ENCODE data around the gene SSBP4. TPM values are rescaled to one million over a fixed set of nuclear protein-coding genes. Genes with fewer than 3 reads are reported as not detected.

The SSBP4 gene
- total and polyA plus RNA-seq, 2 of the 4 experiments (the other 2 are of a cell fraction) = 14.9 to 39.7 TPM

DNA sequence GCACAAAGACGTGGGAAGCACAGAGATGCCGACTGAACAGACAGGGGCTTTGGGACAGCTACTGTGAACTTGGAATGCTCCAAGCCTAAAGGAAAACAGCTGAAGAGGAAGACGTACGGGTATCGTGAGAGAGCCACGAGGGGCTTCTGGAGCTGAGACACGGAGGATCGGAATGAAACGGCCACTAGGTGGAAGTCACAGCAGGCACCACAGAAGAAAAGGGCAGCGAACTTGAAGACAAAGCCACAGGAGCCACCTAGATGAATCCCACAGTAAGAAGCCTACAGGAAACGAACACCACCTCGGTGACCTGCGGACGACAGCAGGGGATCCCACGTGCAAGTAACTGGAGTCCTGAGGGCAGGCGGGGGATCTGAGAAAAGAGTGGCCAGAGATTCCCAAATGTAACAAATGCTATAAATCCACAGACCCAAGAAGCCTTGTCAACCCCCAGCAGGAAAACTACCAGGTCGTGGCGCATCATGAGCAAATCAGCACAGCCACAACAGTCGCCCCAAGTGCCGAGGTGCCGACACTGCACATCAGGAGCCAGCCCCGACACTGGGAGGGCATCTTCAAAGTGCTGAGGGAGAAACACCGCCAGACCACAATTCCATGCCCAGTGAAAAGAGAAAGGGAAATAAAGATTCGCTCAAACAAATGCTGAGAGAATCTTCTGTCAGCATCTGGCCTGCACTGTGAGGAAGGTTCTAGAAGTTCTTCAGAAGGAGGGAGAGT is 58.0 kb downstream of the SSBP4 start:
- H2BK120ac ChIP-seq (ENCODE audit: low read depth, low read length) = no peak overlapping the region
- ChIA-PET CTCF (no interaction called here), POLR2A (ENCODE audit: unreplicated experiment) (no interaction called here)
- H3K27ac ChIP-seq (ENCODE audit: insufficient read depth, low read length) = no peak overlapping the region
- peaks cover 53% of the 10 kb centered on the region for H3K9me1 ChIP-seq (ENCODE audit: insufficient read depth, low read length)
- H2BK20ac ChIP-seq (ENCODE audit: low read depth, low read length) = peak overlapping the region; percentile 59; the same call in 1 of the 2 replicates
- peak overlapping the region; percentile 25; the same call in 1 of the 2 replicates for H3K4ac ChIP-seq (ENCODE audit: low read depth, low read length)
- H3K14ac ChIP-seq (replicated peaks; ENCODE audit: low read depth, low read length) = no peak overlapping the region
- peak overlapping the region; percentile 34 for H2AFZ ChIP-seq (replicated peaks; ENCODE audit: low read length, poor library complexity)
- no peak overlapping the region for H4K5ac ChIP-seq (ENCODE audit: low read depth, low read length)
- H3K56ac ChIP-seq (ENCODE audit: extremely low read depth, insufficient read depth, low read length) = no peak overlapping the region
- in situ Hi-C loops (cut with MboI; ENCODE audit: low sequenced_read_pairs) = no loop called here
- ATAC-seq (ENCODE audit: low read depth) (no peak), DNase-seq (no peak)
- no peak overlapping the region for H3K9ac ChIP-seq (ENCODE audit: low read depth, low read length)
- BruUV-seq (replicated peaks) = no TSS peak
- peaks cover 6% of the 10 kb centered on the region; the same call in 1 of the 2 replicates for H3K36me3 ChIP-seq (ENCODE audit: control insufficient read depth, insufficient read depth, low read length)
- no peak overlapping the region for H3K23ac ChIP-seq (ENCODE audit: low read depth, low read length)
- no peak overlapping the region for H4K91ac ChIP-seq (ENCODE audit: insufficient read depth, low read depth, low read length)
- no peaks in the 10 kb centered on the region for H3K9me3 ChIP-seq (ENCODE audit: control insufficient read depth, insufficient read depth, low read length)
- no peaks in the 10 kb centered on the region for H3K27me3 ChIP-seq (ENCODE audit: control insufficient read depth, insufficient read depth, low read length)
- intact Hi-C loops (cut with micrococcal nuclease) = no loop called here
- dilution Hi-C loops (cut with HindIII; ENCODE audit: low sequenced_read_pairs, unreplicated experiment) = no loop called here
- no peak overlapping the region for H3K18ac ChIP-seq (ENCODE audit: low read depth, low read length)
- no peak for TF ChIP-seq MXI1 (IDR thresholded peaks at IDR 0.05; ENCODE audit: borderline replicate concordance, low read depth, low read length)
- TF ChIP-seq, protein P1, sequence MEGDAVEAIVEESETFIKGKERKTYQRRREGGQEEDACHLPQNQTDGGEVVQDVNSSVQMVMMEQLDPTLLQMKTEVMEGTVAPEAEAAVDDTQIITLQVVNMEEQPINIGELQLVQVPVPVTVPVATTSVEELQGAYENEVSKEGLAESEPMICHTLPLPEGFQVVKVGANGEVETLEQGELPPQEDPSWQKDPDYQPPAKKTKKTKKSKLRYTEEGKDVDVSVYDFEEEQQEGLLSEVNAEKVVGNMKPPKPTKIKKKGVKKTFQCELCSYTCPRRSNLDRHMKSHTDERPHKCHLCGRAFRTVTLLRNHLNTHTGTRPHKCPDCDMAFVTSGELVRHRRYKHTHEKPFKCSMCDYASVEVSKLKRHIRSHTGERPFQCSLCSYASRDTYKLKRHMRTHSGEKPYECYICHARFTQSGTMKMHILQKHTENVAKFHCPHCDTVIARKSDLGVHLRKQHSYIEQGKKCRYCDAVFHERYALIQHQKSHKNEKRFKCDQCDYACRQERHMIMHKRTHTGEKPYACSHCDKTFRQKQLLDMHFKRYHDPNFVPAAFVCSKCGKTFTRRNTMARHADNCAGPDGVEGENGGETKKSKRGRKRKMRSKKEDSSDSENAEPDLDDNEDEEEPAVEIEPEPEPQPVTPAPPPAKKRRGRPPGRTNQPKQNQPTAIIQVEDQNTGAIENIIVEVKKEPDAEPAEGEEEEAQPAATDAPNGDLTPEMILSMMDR (conservative IDR thresholded peaks at IDR 0.05; ENCODE audit: low read depth, low read length) = 0 out of 2 replicates have a peak, but pooled peaks have one; percentile 13
- peaks cover 39 to 98% of the 10 kb centered on the region in 2 experiments for H3K79me1 ChIP-seq (ENCODE audit: low read depth in 1 of 2, low read length in 2 of 2)
- no peak overlapping the region for H3K4me3 ChIP-seq (ENCODE audit: insufficient read depth, low read depth, low read length)
- H2BK15ac ChIP-seq (ENCODE audit: low read depth, low read length) = peak overlapping the region; percentile 8; the same call in 1 of the 3 replicates
- 93% methylated on average over 8 of the region's 24 CpGs; no CpG with 5 or more reads in 1 of the 2 experiments for WGBS, 2 experiments (ENCODE audit: extremely low coverage in 2 of 2, insufficient read length in 1 of 2)
- peak overlapping the region; percentile 56 for H2AK9ac ChIP-seq (replicated peaks; ENCODE audit: low read depth, low read length, poor library complexity)
- H4K20me1 ChIP-seq (ENCODE audit: insufficient read depth, low read length) = peaks cover 66% of the 10 kb centered on the region
- H4K8ac ChIP-seq (ENCODE audit: low read depth in 2 of 2, low read length in 2 of 2) = 0 out of 4 replicates have a peak overlapping the region, but pooled peaks of 1 of the 2 experiments have one; percentile 12
- peak overlapping the region; percentile 64 for H2AK5ac ChIP-seq (ENCODE audit: low read depth, low read length)
- H3K4me2 ChIP-seq (ENCODE audit: low read depth, low read length) = no peak overlapping the region
- no peak overlapping the region for H2BK5ac ChIP-seq (ENCODE audit: low read depth, low read length, poor library complexity, severe bottlenecking)
- peaks cover 40% of the 10 kb centered on the region for H3K4me1 ChIP-seq (ENCODE audit: control insufficient read depth, insufficient read depth, low read length)
